K562 (cell line): ENCODE results near the gene FBXL22.

Experiments
- CREM ChIP-seq: IDR thresholded peaks from 2 replicates; pipeline ENCODE4 v1.6.1; 2014; ENCODE audit warnings: antibody characterized with exemption, low read depth
- HNRNPLL ChIP-seq: fragments of 200-400 bp; formaldehyde crosslinking; IDR thresholded peaks from 2 replicates; pipeline ENCODE4 v1.6.1; 2017; ENCODE audit warnings: low read length, low read depth, mild to moderate bottlenecking; ENCODE audit not compliant: poor library complexity, severe bottlenecking
- JUNB ChIP-seq: fragments of 450-650 bp; formaldehyde crosslinking; conservative IDR thresholded peaks from 2 replicates; pipeline ENCODE4 v1.4.0; 2020; ENCODE audit warnings: mild to moderate bottlenecking
- LARP7 ChIP-seq: fragments of 450-650 bp; IDR thresholded peaks from 2 replicates; pipeline ENCODE4 v1.6.1; 2016
- NBN ChIP-seq: fragments of 450-650 bp; IDR thresholded peaks from 2 replicates; pipeline ENCODE4 v1.6.1; 2016; ENCODE audit warnings: low read depth, mild to moderate bottlenecking
- POLR2A ChIP-seq: fragments of 450-650 bp; conservative IDR thresholded peaks from 2 replicates; pipeline ENCODE4 v1.6.1; 2016
- PTBP1 ChIP-seq: fragments of 200-400 bp; formaldehyde crosslinking; IDR thresholded peaks from 2 replicates; pipeline ENCODE4 v1.6.1; 2017; ENCODE audit warnings: low read depth, low read length
- STAG1 ChIP-seq: sonication (generic); formaldehyde crosslinking; IDR thresholded peaks from 2 replicates; pipeline ENCODE4 v1.5.0; 2020; ENCODE audit warnings: missing genetic modification reagents, borderline replicate concordance
- ZNF778 ChIP-seq: fragments of 450-650 bp; formaldehyde crosslinking; IDR thresholded peaks from 2 replicates; pipeline ENCODE4 v1.4.0; 2020; ENCODE audit warnings: mild to moderate bottlenecking, moderate library complexity
- ZSCAN29 ChIP-seq: fragments of 450-650 bp; IDR thresholded peaks from 2 replicates; pipeline ENCODE4 v1.6.1; 2017

GRCh38 chr15:63638839-63639238, 41.7 kb downstream of the FBXL22 start:
- TF ChIP-seq LARP7 (no peak), HNRNPLL (no peak), PTBP1 (no peak), JUNB (CRISPR knock-in tag) (no peak), POLR2A (no peak), CREM (no peak), ZSCAN29 (no peak), STAG1 (no peak), NBN (no peak), ZNF778 (no peak)
